PC-9 (cell line): ENCODE results near the gene MAGEA9B. TPM values are rescaled to one million over a fixed set of nuclear protein-coding genes. Genes with fewer than 3 reads are reported as not detected.
A peak's percentile ranks its signal among the peaks of the same experiment; 100 is the strongest.
"Not testable (repeated sequence)": the region's sequence is repeated elsewhere in the genome, so short reads cannot be mapped to it uniquely, and the experiment has no call there.

ENCODE experiments used
- BruUV-seq: library from RNA; stranded (reverse); fragments of 400-500 nt; replicated peaks from 2 replicates; lab custom pipeline; 2021; lab: Mats Ljungman, UMichigan
- CTCF ChIA-PET: fragments of 300-600 bp; sonication (Branson Sonifier 250); formaldehyde crosslinking; loops from one replicate; lab custom pipeline; 2022; ENCODE audit warnings: antibody characterized with exemption; lab: Charles Lee
- POLR2A ChIA-PET: fragments of 300-600 bp; sonication (Branson Sonifier 250); formaldehyde crosslinking; loops from one replicate; lab custom pipeline; 2022; ENCODE audit warnings: antibody characterized with exemption; ENCODE audit not compliant: unreplicated experiment; lab: Charles Lee
- DNase-seq, 2 experiments: peaks; one replicate each; pipeline versions ENCODE4 v3.0.0 to v3.0.0-alpha.2; 2015 to 2022; ENCODE audit warnings: mixed read lengths in 1 of 2
- H2AFZ ChIP-seq: fragments of 200-600 bp; sonication (generic); 2 replicates; pipeline ENCODE4 v1.8.1; 2017; ENCODE audit warnings: antibody characterized with exemption
- H3F3A ChIP-seq: fragments of 200-600 bp; sonication (generic); 2 replicates; pipeline ENCODE4 v1.8.1; 2017; ENCODE audit warnings: antibody characterized with exemption, mild to moderate bottlenecking, low read depth; ENCODE audit not compliant: insufficient read depth
- H3K27ac ChIP-seq: fragments of 200-600 bp; sonication (generic); 2 replicates; pipeline ENCODE4 v1.6.1; 2016; ENCODE audit warnings: mixed run types
- H3K27me3 ChIP-seq: fragments of 200-600 bp; sonication (generic); 2 replicates; pipeline ENCODE4 v1.6.1; 2016; ENCODE audit warnings: low read depth, mixed run types; ENCODE audit not compliant: insufficient read depth
- H3K36me3 ChIP-seq: fragments of 200-600 bp; sonication (generic); 2 replicates; pipeline ENCODE4 v1.6.1; 2016; ENCODE audit warnings: low read depth, mixed run types
- H3K4me1 ChIP-seq: fragments of 200-600 bp; sonication (generic); replicated peaks from 2 replicates; pipeline ENCODE4 v1.6.1; 2016; ENCODE audit warnings: mixed run types; ENCODE audit not compliant: insufficient read depth
- H3K4me2 ChIP-seq: fragments of 200-600 bp; sonication (generic); 2 replicates; pipeline ENCODE4 v1.6.1; 2017; ENCODE audit warnings: mixed run types
- H3K4me3 ChIP-seq: fragments of 200-600 bp; sonication (generic); 2 replicates; pipeline ENCODE4 v1.6.1; 2016; ENCODE audit warnings: mixed run types
- H3K79me2 ChIP-seq: fragments of 200-600 bp; sonication (generic); 2 replicates; pipeline ENCODE4 v1.6.1; 2017; ENCODE audit warnings: low read depth, mixed run types
- H3K9me2 ChIP-seq: fragments of 200-600 bp; sonication (generic); 2 replicates; pipeline ENCODE4 v1.8.1; 2017; ENCODE audit warnings: mild to moderate bottlenecking; ENCODE audit not compliant: insufficient read depth
- H3K9me3 ChIP-seq: fragments of 200-600 bp; sonication (generic); 2 replicates; pipeline ENCODE4 v1.8.1; 2016; ENCODE audit warnings: low read depth; ENCODE audit not compliant: insufficient read depth
- H4K20me1 ChIP-seq: fragments of 200-600 bp; sonication (generic); 2 replicates; pipeline ENCODE4 v1.8.1; 2017; ENCODE audit not compliant: insufficient read depth
- EZH2 ChIP-seq: fragments of 200-600 bp; sonication (generic); IDR thresholded peaks from 2 replicates; pipeline ENCODE4 v1.8.0; 2017; ENCODE audit warnings: antibody characterized with exemption, low read depth
- intact Hi-C: fragments of 100-400 bp; cut with micrococcal nuclease; formaldehyde crosslinking; loops from one replicate; pipeline ENCODE4 v1.10.0; 2022; ENCODE audit not compliant: unreplicated experiment
- total RNA-seq: library from RNA; stranded (reverse); gene quantifications from 2 replicates; pipeline ENCODE4 v1.2.3, GENCODE V29; 2021
- TF ChIP-seq, protein P1 (sequence below): fragments of 200-600 bp; sonication (generic); conservative IDR thresholded peaks from 2 replicates; pipeline ENCODE4 v1.6.1; 2017; ENCODE audit warnings: mixed run types, antibody characterized with exemption, mild to moderate bottlenecking, moderate library complexity

MAGEA9B gene
- total RNA-seq, 1 experiment from 2014 or later, result not detected

DNA sequence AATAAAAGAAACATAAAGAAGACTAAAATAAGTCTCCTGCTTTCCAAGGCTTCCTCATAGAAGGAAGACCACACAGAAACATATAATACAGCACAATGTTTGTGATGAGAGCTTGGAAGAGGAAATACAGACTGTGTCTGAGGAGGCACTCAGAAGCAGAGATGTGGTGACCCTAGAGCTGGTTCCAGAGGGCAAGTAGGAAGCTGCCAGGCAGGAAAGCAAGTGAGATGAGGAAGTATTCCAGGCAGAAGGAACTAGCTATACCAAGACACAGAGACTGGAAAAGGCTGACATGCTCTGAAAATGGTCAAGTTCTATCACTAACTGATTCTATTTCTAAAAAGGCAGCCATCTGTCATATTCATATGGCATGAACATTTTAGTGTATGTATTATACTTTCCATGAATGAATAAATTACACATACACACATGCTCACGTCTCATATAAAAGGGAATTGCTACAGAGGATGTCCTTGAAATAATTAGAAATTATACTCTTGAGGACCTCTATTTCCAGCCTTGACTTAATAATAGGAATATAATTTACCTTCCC is 24.4 kb upstream of the MAGEA9B start:
- H4K20me1 ChIP-seq, result peaks cover 24% of the 10 kb centered on the region; the same call in 1 of the 2 replicates
- no peaks in the 10 kb centered on the region for H3K9me2 ChIP-seq
- BruUV-seq, result no TSS peak
- DNase-seq, result no peak
- H3K27ac ChIP-seq, result no peak overlapping the region
- H3K79me2 ChIP-seq, result peaks cover 30% of the 10 kb centered on the region
- TF ChIP-seq, protein P1, sequence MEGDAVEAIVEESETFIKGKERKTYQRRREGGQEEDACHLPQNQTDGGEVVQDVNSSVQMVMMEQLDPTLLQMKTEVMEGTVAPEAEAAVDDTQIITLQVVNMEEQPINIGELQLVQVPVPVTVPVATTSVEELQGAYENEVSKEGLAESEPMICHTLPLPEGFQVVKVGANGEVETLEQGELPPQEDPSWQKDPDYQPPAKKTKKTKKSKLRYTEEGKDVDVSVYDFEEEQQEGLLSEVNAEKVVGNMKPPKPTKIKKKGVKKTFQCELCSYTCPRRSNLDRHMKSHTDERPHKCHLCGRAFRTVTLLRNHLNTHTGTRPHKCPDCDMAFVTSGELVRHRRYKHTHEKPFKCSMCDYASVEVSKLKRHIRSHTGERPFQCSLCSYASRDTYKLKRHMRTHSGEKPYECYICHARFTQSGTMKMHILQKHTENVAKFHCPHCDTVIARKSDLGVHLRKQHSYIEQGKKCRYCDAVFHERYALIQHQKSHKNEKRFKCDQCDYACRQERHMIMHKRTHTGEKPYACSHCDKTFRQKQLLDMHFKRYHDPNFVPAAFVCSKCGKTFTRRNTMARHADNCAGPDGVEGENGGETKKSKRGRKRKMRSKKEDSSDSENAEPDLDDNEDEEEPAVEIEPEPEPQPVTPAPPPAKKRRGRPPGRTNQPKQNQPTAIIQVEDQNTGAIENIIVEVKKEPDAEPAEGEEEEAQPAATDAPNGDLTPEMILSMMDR, result no peak
- no peak for TF ChIP-seq EZH2
- H3K9me3 ChIP-seq, result no peaks in the 10 kb centered on the region
- intact Hi-C loops, result no loop called here
- H3K4me3 ChIP-seq, result no peak overlapping the region
- no peaks in the 10 kb centered on the region; the same call in 1 of the 2 replicates for H3F3A ChIP-seq
- H3K27me3 ChIP-seq, result no peaks in the 10 kb centered on the region
- no peak overlapping the region for H3K4me2 ChIP-seq
- ChIA-PET CTCF (no interaction called here), POLR2A (no interaction called here)
- no peaks in the 10 kb centered on the region for H3K36me3 ChIP-seq
- no peaks in the 10 kb centered on the region for H3K4me1 ChIP-seq
- H2AFZ ChIP-seq, result no peak overlapping the region

DNA sequence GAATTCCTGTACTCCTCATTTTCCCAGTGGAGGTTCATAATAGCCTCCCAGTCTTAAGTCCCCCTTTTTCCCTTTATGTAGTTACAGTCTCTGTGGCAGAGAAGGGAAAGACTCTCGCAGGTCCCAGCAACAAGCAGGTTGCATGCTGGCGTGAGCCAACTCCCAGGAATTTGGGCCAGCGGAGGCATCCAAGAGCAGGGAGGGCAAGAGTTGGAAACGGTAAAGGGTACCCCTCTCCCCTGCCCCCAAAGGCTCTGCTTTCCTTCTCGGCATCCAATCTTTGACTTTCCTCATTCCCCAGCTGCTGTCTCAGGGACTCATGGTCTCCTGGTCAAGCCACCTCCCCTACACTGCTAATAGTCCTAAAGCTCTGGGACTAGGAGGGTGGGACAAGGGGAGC is 23.3 kb upstream of the MAGEA9B start:
- POLR2A ChIA-PET, result no interaction called here

DNA sequence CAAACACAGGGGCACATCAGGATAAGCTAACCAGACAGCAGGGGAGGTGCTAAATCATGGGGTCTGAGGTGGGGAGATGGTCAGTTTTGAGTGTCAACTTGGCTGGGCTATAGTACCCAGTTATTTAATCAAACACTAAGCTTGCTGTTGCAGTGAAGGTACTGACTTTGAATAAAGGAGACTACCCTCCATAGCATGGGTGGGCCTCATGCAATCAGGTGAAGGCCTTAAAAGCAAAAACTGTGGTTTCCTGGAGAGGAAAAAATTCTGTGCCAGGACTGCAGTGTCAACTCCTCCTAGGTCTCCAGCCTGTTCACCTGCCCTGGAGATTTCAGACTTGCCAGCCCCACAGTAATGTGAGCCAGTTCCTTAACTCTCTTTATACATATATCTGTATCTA is 20.4 kb upstream of the MAGEA9B start:
- BruUV-seq, result no TSS peak
- POLR2A ChIA-PET, result no interaction called here
- CTCF ChIA-PET, result no interaction called here
- Histone ChIP-seq H3K79me2 (no peaks in the 10 kb centered on the region), H3F3A (no peaks in the 10 kb centered on the region; the same call in 1 of the 2 replicates), H3K36me3 (no peaks in the 10 kb centered on the region), H3K4me2 (no peak overlapping the region), H3K4me1 (no peaks in the 10 kb centered on the region), H3K9me3 (no peaks in the 10 kb centered on the region), H2AFZ (no peak overlapping the region), H3K27me3 (no peaks in the 10 kb centered on the region), H4K20me1 (peaks cover 3% of the 10 kb centered on the region; the same call in 1 of the 2 replicates), H3K9me2 (no peaks in the 10 kb centered on the region), H3K4me3 (no peak overlapping the region), H3K27ac (no peak overlapping the region)
- intact Hi-C loops, result no loop called here
- TF ChIP-seq, protein P1, result no peak
- no peak for TF ChIP-seq EZH2
- no peak for DNase-seq

More for the DNA sequence above, 23.3 kb upstream of the MAGEA9B start:
- Histone ChIP-seq H3K4me1 (no peaks in the 10 kb centered on the region), H3K4me3 (no peak overlapping the region), H3K27me3 (no peaks in the 10 kb centered on the region), H4K20me1 (peaks cover 19% of the 10 kb centered on the region; the same call in 1 of the 2 replicates), H3K9me2 (no peaks in the 10 kb centered on the region), H2AFZ (no peak overlapping the region), H3K79me2 (0 out of 2 replicates have a peak, but pooled peaks cover 19% of the 10 kb centered on the region), H3K4me2 (no peak overlapping the region), H3F3A (no peaks in the 10 kb centered on the region; the same call in 1 of the 2 replicates), H3K27ac (no peak overlapping the region), H3K36me3 (no peaks in the 10 kb centered on the region), H3K9me3 (no peaks in the 10 kb centered on the region)
- BruUV-seq, result TSS peak; percentile 14
- no peak for DNase-seq
- intact Hi-C loops, result no loop called here
- TF ChIP-seq, protein P1, result no peak
- TF ChIP-seq EZH2, result no peak
- CTCF ChIA-PET, result no interaction called here

DNA sequence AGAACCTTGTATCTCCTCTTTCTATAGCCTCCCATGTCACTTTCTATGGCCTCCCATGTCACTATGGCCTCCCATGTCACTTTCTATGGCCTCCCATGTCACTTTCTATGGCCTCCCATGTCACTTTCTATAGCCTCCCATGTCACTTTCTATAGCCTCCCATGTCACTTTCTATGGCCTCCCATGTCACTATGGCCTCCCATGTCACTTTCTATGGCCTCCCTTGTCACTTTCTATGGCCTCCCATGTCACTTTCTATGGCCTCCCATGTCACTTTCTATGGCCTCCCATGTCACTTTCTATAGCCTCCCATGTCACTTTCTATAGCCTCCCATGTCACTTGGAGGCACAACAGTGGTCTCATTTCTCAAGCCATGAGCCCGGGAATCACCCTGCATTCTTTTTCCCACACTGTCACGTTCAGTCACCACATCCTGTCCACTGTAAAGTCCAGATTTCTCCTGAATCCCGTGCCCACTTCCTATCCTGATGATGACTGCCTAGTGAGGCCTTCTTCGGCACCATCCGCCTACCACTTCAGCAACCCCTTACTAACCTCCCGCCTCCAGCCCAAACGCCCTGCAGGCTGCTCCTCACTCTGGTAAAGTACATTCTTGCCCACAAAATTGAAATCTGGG is 18.1 kb upstream of the MAGEA9B start:
- H3F3A ChIP-seq, DNase-seq, CTCF ChIA-PET, H3K9me2 ChIP-seq, H3K4me2 ChIP-seq, H3K27ac ChIP-seq, POLR2A ChIA-PET, H4K20me1 ChIP-seq, intact Hi-C loops, H2AFZ ChIP-seq, H3K4me1 ChIP-seq, H3K4me3 ChIP-seq, BruUV-seq, H3K36me3 ChIP-seq, H3K27me3 ChIP-seq, H3K79me2 ChIP-seq, H3K9me3 ChIP-seq: not testable (repeated sequence)
